Muscle layer of colon (tissue), 2 donors: ENCODE data around the gene CCDC81.
"Not testable (repeated sequence)": the region's sequence is repeated elsewhere in the genome, so short reads cannot be mapped to it uniquely, and the experiment has no call there.

ENCODE experiments used
- H3K27ac ChIP-seq: one replicate; pipeline ENCODE4 v1.7.0; 2013; ENCODE audit warnings: low read depth, mild to moderate bottlenecking, low read length, moderate library complexity
- H3K27me3 ChIP-seq, 2 donors: one replicate each; pipeline ENCODE4 v1.7.0; 2013; ENCODE audit warnings: low read length in 2 of 2, mild to moderate bottlenecking in 2 of 2; ENCODE audit not compliant: insufficient read depth in 2 of 2, control insufficient read depth in 1 of 2
- H3K36me3 ChIP-seq: one replicate; pipeline ENCODE4 v1.7.0; 2013; ENCODE audit warnings: mild to moderate bottlenecking, low read length; ENCODE audit not compliant: insufficient read depth
- H3K4me1 ChIP-seq: one replicate; pipeline ENCODE4 v1.7.0; 2013; ENCODE audit warnings: mild to moderate bottlenecking, low read length; ENCODE audit not compliant: insufficient read depth
- H3K4me3 ChIP-seq, 2 donors: one replicate each; pipeline ENCODE4 v1.7.0; 2013; ENCODE audit warnings: low read length in 2 of 2, low read depth in 1 of 2, mild to moderate bottlenecking in 1 of 2, moderate library complexity in 1 of 2
- H3K9ac ChIP-seq: one replicate; pipeline ENCODE4 v1.7.0; 2013; ENCODE audit warnings: low read length
- H3K9me3 ChIP-seq: one replicate; pipeline ENCODE4 v1.7.0; 2013; ENCODE audit warnings: mild to moderate bottlenecking, low read length
- donor health status: abdominal sarcoma.
- donor health status: Adenocarcinoma of cecum.

CCDC81 gene

GRCh38 chr11:86418513-86418912 lies 43.8 kb downstream of the CCDC81 start:
- no peaks in the 10 kb centered on the region for H3K27me3 ChIP-seq
- no peak overlapping the region for H3K9ac ChIP-seq
- H3K4me1 ChIP-seq, result no peaks in the 10 kb centered on the region
- no peak overlapping the region for H3K4me3 ChIP-seq
- H3K36me3 ChIP-seq, result no peaks in the 10 kb centered on the region
- no peak overlapping the region for H3K27ac ChIP-seq
- H3K9me3 ChIP-seq, result no peaks in the 10 kb centered on the region

GRCh38 chr11:86418917-86419316 lies 44.2 kb downstream of the CCDC81 start:
- Histone ChIP-seq H3K4me1 (no peaks in the 10 kb centered on the region), H3K9me3 (no peaks in the 10 kb centered on the region), H3K9ac (no peak overlapping the region), H3K4me3 (no peak overlapping the region), H3K36me3 (no peaks in the 10 kb centered on the region), H3K27me3 (no peaks in the 10 kb centered on the region), H3K27ac (no peak overlapping the region)

GRCh38 chr11:86421946-86422345 lies 47.3 kb downstream of the CCDC81 start:
- H3K9me3 ChIP-seq, result no peaks in the 10 kb centered on the region
- no peak overlapping the region for H3K4me3 ChIP-seq
- H3K36me3 ChIP-seq, result no peaks in the 10 kb centered on the region
- no peaks in the 10 kb centered on the region for H3K27me3 ChIP-seq
- no peak overlapping the region for H3K27ac ChIP-seq
- H3K9ac ChIP-seq, result no peak overlapping the region
- no peaks in the 10 kb centered on the region for H3K4me1 ChIP-seq

GRCh38 chr11:86422371-86422770 lies 47.7 kb downstream of the CCDC81 start:
- Histone ChIP-seq H3K9me3 (no peaks in the 10 kb centered on the region), H3K36me3 (no peaks in the 10 kb centered on the region), H3K27ac (no peak overlapping the region), H3K9ac (no peak overlapping the region), H3K4me3 (no peak overlapping the region), H3K4me1 (no peaks in the 10 kb centered on the region), H3K27me3 (no peaks in the 10 kb centered on the region)

- H3K4me1 ChIP-seq, H3K36me3 ChIP-seq, H3K27ac ChIP-seq, H3K27me3 ChIP-seq, H3K4me3 ChIP-seq, H3K9me3 ChIP-seq, H3K9ac ChIP-seq: not testable (repeated sequence)
Measured at GRCh38 chr11:86423488-86423887, 48.8 kb downstream of the CCDC81 start.

GRCh38 chr11:86427441-86427840 lies 52.8 kb downstream of the CCDC81 start:
- Histone ChIP-seq H3K36me3 (peaks cover 3% of the 10 kb centered on the region), H3K27ac (no peak overlapping the region), H3K4me3 (no peak overlapping the region), H3K9ac (no peak overlapping the region), H3K9me3 (no peaks in the 10 kb centered on the region), H3K4me1 (no peaks in the 10 kb centered on the region), H3K27me3 (no peaks in the 10 kb centered on the region)

- Histone ChIP-seq H3K4me1 (no peaks in the 10 kb centered on the region), H3K27ac (no peak overlapping the region), H3K36me3 (peaks cover 3% of the 10 kb centered on the region), H3K4me3 (no peak overlapping the region), H3K9me3 (no peaks in the 10 kb centered on the region), H3K9ac (no peak overlapping the region), H3K27me3 (no peaks in the 10 kb centered on the region)
Measured at GRCh38 chr11:86431258-86431657, 56.6 kb downstream of the CCDC81 start.

GRCh38 chr11:86433361-86434095 lies 58.8 kb downstream of the CCDC81 start:
- not testable (repeated sequence) for H3K27me3 ChIP-seq, H3K9ac ChIP-seq, H3K27ac ChIP-seq, H3K4me3 ChIP-seq, H3K9me3 ChIP-seq, H3K36me3 ChIP-seq, H3K4me1 ChIP-seq

GRCh38 chr11:86435711-86436110 lies 61.0 kb downstream of the CCDC81 start:
- H3K4me3 ChIP-seq, result no peak overlapping the region
- H3K27ac ChIP-seq, result no peak overlapping the region
- H3K36me3 ChIP-seq, result peaks cover 3% of the 10 kb centered on the region
- H3K9ac ChIP-seq, result no peak overlapping the region
- H3K27me3 ChIP-seq, result no peaks in the 10 kb centered on the region
- H3K4me1 ChIP-seq, result no peaks in the 10 kb centered on the region
- H3K9me3 ChIP-seq, result no peaks in the 10 kb centered on the region

- no peak overlapping the region for H3K27ac ChIP-seq
- H3K27me3 ChIP-seq, result no peaks in the 10 kb centered on the region
- no peaks in the 10 kb centered on the region for H3K4me1 ChIP-seq
- H3K36me3 ChIP-seq, result peaks cover 8% of the 10 kb centered on the region
- H3K9me3 ChIP-seq, result no peaks in the 10 kb centered on the region
- H3K4me3 ChIP-seq, result no peak overlapping the region
- no peak overlapping the region for H3K9ac ChIP-seq
Measured at GRCh38 chr11:86438685-86439084, 64.0 kb downstream of the CCDC81 start.

- no peaks in the 10 kb centered on the region for H3K27me3 ChIP-seq
- H3K9ac ChIP-seq, result no peak overlapping the region
- H3K36me3 ChIP-seq, result peaks cover 17% of the 10 kb centered on the region
- H3K4me3 ChIP-seq, result no peak overlapping the region
- no peaks in the 10 kb centered on the region for H3K4me1 ChIP-seq
- no peaks in the 10 kb centered on the region for H3K9me3 ChIP-seq
- H3K27ac ChIP-seq, result no peak overlapping the region
Measured at GRCh38 chr11:86440305-86440716, 65.6 kb downstream of the CCDC81 start.

GRCh38 chr11:86440843-86441242 lies 66.2 kb downstream of the CCDC81 start:
- no peak overlapping the region for H3K4me3 ChIP-seq
- peaks cover 18% of the 10 kb centered on the region for H3K36me3 ChIP-seq
- no peak overlapping the region for H3K9ac ChIP-seq
- no peaks in the 10 kb centered on the region for H3K9me3 ChIP-seq
- H3K27me3 ChIP-seq, result no peaks in the 10 kb centered on the region
- no peaks in the 10 kb centered on the region for H3K4me1 ChIP-seq
- H3K27ac ChIP-seq, result peak overlapping the region; percentile 7
